ENCODE results near the gene DES. TPM values are rescaled to one million over a fixed set of nuclear protein-coding genes. Genes with fewer than 3 reads are reported as not detected.

The DES gene
- total and polyA plus RNA-seq, 2 donors (not counting 3 experiments of a cell fraction or from before 2014, with no cell fraction given) = not detected

DNA sequence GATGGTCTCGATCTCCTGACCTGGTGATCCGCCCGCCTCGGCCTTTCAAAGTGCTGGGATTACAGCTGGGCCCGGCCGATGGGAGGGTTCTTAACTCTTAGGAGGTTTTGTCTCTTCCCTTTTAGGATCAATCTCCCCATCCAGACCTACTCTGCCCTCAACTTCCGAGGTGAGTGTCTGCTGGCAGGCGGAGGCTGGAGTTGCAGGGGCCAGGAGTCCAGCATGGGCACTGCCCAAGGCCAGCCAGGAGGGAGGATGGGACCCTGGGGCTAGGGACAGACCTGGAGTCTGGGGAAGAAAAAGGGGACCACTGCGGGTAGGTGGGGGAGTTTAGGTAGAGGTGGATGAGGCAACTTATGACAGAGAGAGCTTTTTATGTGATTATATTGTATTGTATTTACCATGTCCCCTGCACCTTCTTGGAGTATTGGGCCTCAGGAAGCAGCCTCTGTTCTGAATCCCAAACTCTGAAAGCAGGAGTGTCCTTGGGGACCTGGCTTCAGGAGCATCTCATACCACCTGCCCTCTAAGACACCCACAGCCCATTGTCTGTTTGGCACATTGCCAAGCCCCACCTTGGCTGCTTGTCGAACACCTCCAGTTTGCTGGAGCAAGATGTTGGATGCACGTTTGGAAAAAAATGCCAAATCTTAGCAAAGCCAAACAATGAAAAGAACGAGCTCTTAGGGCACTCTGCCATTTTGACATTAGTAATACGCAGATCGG, 5.6 kb downstream of the DES start:
- Histone ChIP-seq H4K20me1 (replicated peaks; ENCODE audit: control insufficient read depth, extremely low read depth, insufficient read depth, low read length) (no peaks in the 10 kb centered on the region), H3K36me3 (ENCODE audit: control insufficient read depth in 2 of 2, extremely low read depth in 1 of 2, insufficient read depth in 2 of 2, low read length in 2 of 2) (no peaks in the 10 kb centered on the region), H3K9ac (replicated peaks; ENCODE audit: extremely low read depth, insufficient read depth, low read length) (no peak overlapping the region), H2AFZ (ENCODE audit: low read depth, low read length) (no peak overlapping the region), H3K4me2 (ENCODE audit: insufficient read depth, low read length) (no peak overlapping the region), H3K27me3 (ENCODE audit: control insufficient read depth in 2 of 2, insufficient read depth in 2 of 2, low read length in 2 of 2) (peaks cover 9 to 14% of the 10 kb centered on the region in 2 experiments), H3K4me1 (ENCODE audit: control insufficient read depth, extremely low read depth, insufficient read depth, low read length) (no peaks in the 10 kb centered on the region), H3K4me3 (replicated peaks in 1 of 3; ENCODE audit: insufficient read depth in 1 of 3, low read depth in 1 of 3, low read length in 3 of 3) (no peak overlapping the region), H3K9me1 (replicated peaks; ENCODE audit: control insufficient read depth, extremely low read depth, insufficient read depth, low read length) (no peaks in the 10 kb centered on the region), H3K79me2 (ENCODE audit: control insufficient read depth, insufficient read depth, low read length) (no peaks in the 10 kb centered on the region), H3K27ac (ENCODE audit: insufficient read depth, low read depth, low read length) (no peak overlapping the region), H3K9me3 (replicated peaks; ENCODE audit: control insufficient read depth, insufficient read depth, low read length) (no peaks in the 10 kb centered on the region)
- no TSS peak for BruUV-seq (replicated peaks)
- FAIRE-seq (no peak), DNase-seq (ENCODE audit: low read depth, low spot score) (no peak)
- ChIA-PET CTCF (interaction anchor here (1.4 to 1.7 kb wide), 2 partner anchors 10 to 106 kb away, joined by 3 to 9 read pairs; no protein-coding TSS in a partner anchor), POLR2A (no interaction called here)
- intact Hi-C loops (cut with micrococcal nuclease) (no loop called here), dilution Hi-C loops (cut with MboI; ENCODE audit: extremely low pct_ligation_motif_present, low sequenced_read_pairs) (no loop called here)
- no peak for TF ChIP-seq GATA2 (IDR thresholded peaks at IDR 0.05; ENCODE audit: insufficient read depth, insufficient read length, low read depth, low read length)

DNA sequence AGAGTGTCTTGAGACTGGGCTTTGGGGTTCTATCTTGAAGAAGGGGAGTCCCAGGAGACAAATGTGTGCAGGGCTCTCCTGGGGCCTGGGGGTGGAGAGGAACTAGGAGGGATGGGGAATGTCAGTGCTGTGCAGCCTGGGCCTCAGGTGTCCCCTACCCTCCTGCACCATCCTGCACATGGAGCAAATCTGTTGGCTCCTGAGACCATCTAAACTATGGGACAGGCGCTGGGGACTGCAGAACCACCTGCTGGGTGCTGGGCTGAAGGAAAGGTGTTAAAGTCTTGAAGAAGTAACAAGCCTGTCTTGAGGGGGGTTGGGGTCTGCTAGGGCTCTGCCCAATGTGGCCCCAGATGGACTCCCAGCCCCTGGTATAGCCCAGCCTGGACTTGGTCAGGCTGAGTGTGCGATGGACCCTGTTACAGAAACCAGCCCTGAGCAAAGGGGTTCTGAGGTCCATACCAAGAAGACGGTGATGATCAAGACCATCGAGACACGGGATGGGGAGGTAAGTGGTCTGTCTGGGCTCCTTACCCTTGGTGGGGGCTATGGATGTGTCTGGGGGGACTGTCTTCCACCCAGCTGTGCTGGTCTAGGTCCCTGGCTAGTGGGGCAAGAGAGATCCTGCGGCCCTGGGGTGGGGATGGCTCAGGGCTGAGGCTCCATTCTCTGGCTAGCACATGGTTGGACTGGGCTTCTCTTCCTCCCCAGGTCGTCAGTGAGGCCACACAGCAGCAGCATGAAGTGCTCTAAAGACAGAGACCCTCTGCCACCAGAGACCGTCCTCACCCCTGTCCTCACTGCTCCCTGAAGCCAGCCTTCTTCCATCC, 7.3 kb downstream of the DES start:
- Histone ChIP-seq H3K4me3 (replicated peaks in 1 of 3; ENCODE audit: insufficient read depth in 1 of 3, low read depth in 1 of 3, low read length in 3 of 3) (no peak overlapping the region), H4K20me1 (replicated peaks; ENCODE audit: control insufficient read depth, extremely low read depth, insufficient read depth, low read length) (no peaks in the 10 kb centered on the region), H3K79me2 (ENCODE audit: control insufficient read depth, insufficient read depth, low read length) (no peaks in the 10 kb centered on the region), H3K27me3 (ENCODE audit: control insufficient read depth in 2 of 2, insufficient read depth in 2 of 2, low read length in 2 of 2) (peaks cover 0 to 5% of the 10 kb centered on the region in 2 experiments), H3K27ac (ENCODE audit: insufficient read depth, low read depth, low read length) (no peak overlapping the region), H3K36me3 (ENCODE audit: control insufficient read depth in 2 of 2, extremely low read depth in 1 of 2, insufficient read depth in 2 of 2, low read length in 2 of 2) (no peaks in the 10 kb centered on the region), H3K4me2 (ENCODE audit: insufficient read depth, low read length) (no peak overlapping the region), H3K9me1 (replicated peaks; ENCODE audit: control insufficient read depth, extremely low read depth, insufficient read depth, low read length) (no peaks in the 10 kb centered on the region), H3K9me3 (replicated peaks; ENCODE audit: control insufficient read depth, insufficient read depth, low read length) (no peaks in the 10 kb centered on the region), H2AFZ (ENCODE audit: low read depth, low read length) (no peak overlapping the region), H3K9ac (replicated peaks; ENCODE audit: extremely low read depth, insufficient read depth, low read length) (no peak overlapping the region), H3K4me1 (ENCODE audit: control insufficient read depth, extremely low read depth, insufficient read depth, low read length) (no peaks in the 10 kb centered on the region)
- dilution Hi-C loops (cut with MboI; ENCODE audit: extremely low pct_ligation_motif_present, low sequenced_read_pairs) (no loop called here), intact Hi-C loops (cut with micrococcal nuclease) (no loop called here)
- POLR2A ChIA-PET = no interaction called here
- DNase-seq (ENCODE audit: low read depth, low spot score) (no peak), FAIRE-seq (no peak)
- CTCF ChIA-PET = interaction anchor here (1.7 kb wide), 1 partner anchor 104 kb away, joined by 9 read pairs; no protein-coding TSS in a partner anchor
- TF ChIP-seq GATA2 (IDR thresholded peaks at IDR 0.05; ENCODE audit: insufficient read depth, insufficient read length, low read depth, low read length) (no peak), POLR2AphosphoS5 (IDR thresholded peaks at IDR 0.05; ENCODE audit: insufficient read depth, low read depth, low read length) (no peak), EZH2 (IDR thresholded peaks at IDR 0.05; ENCODE audit: borderline replicate concordance, low read depth, low read length, severe bottlenecking) (no peak), JUN (IDR thresholded peaks at IDR 0.05; ENCODE audit: borderline replicate concordance, insufficient read depth, insufficient read length, low read depth) (no peak), POLR2A (IDR thresholded peaks at IDR 0.05; ENCODE audit: low read depth, low read length) (no peak), FOS (IDR thresholded peaks at IDR 0.05; ENCODE audit: borderline replicate concordance, insufficient read depth, low read length) (no peak), MYC (IDR thresholded peaks at IDR 0.05; ENCODE audit: low read depth, low read length) (no peak)
- TF ChIP-seq, protein P1, sequence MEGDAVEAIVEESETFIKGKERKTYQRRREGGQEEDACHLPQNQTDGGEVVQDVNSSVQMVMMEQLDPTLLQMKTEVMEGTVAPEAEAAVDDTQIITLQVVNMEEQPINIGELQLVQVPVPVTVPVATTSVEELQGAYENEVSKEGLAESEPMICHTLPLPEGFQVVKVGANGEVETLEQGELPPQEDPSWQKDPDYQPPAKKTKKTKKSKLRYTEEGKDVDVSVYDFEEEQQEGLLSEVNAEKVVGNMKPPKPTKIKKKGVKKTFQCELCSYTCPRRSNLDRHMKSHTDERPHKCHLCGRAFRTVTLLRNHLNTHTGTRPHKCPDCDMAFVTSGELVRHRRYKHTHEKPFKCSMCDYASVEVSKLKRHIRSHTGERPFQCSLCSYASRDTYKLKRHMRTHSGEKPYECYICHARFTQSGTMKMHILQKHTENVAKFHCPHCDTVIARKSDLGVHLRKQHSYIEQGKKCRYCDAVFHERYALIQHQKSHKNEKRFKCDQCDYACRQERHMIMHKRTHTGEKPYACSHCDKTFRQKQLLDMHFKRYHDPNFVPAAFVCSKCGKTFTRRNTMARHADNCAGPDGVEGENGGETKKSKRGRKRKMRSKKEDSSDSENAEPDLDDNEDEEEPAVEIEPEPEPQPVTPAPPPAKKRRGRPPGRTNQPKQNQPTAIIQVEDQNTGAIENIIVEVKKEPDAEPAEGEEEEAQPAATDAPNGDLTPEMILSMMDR (IDR thresholded peaks at IDR 0.05; ENCODE audit: extremely low read depth in 1 of 2, insufficient read depth in 1 of 2, low read depth in 1 of 2, low read length in 2 of 2) = no peak
- TF ChIP-seq, protein P2, sequence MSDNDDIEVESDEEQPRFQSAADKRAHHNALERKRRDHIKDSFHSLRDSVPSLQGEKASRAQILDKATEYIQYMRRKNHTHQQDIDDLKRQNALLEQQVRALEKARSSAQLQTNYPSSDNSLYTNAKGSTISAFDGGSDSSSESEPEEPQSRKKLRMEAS (IDR thresholded peaks at IDR 0.05; ENCODE audit: insufficient read depth, insufficient read length) = no peak
- BruUV-seq (replicated peaks) = no TSS peak
